GM12801 (cell line): ENCODE measurements around the gene MRPS22.

Experiments
- CTCF ChIP-seq: IDR thresholded peaks from one replicate; pipeline ENCODE4 v1.5.1; 2011; ENCODE audit warnings: control low read depth; ENCODE audit not compliant: insufficient read length; ENCODE audit errors: extremely low read depth

The MRPS22 gene

GRCh38 chr3:139307072-139307491, 36.7 kb upstream of the MRPS22 start:
- no peak for TF ChIP-seq CTCF

- TF ChIP-seq CTCF, result no peak
Observed at GRCh38 chr3:139307601-139308555, 35.9 kb upstream of the MRPS22 start.

GRCh38 chr3:139308560-139308959, 35.3 kb upstream of the MRPS22 start:
- TF ChIP-seq CTCF, result no peak

- TF ChIP-seq CTCF, result no peak
Observed at GRCh38 chr3:139309061-139309591, 34.7 kb upstream of the MRPS22 start.

- TF ChIP-seq CTCF, result no peak
Observed at GRCh38 chr3:139309880-139310279, 33.9 kb upstream of the MRPS22 start.

- TF ChIP-seq CTCF, result no peak
Observed at GRCh38 chr3:139310474-139310933, 33.3 kb upstream of the MRPS22 start.

- no peak for TF ChIP-seq CTCF
Observed at GRCh38 chr3:139311557-139311956, 32.3 kb upstream of the MRPS22 start.
